HepG2 (cell line): ENCODE results near the gene RPL38. TPM values are rescaled to one million over a fixed set of nuclear protein-coding genes. Genes with fewer than 3 reads are reported as not detected.

Experiments used
- AFF4 ChIP-seq: sonication (generic); formaldehyde crosslinking; IDR thresholded peaks from 2 replicates; pipeline ENCODE4 v1.4.0; 2020; ENCODE audit warnings: missing genetic modification reagents
- ARNT2 ChIP-seq: sonication (generic); formaldehyde crosslinking; IDR thresholded peaks from 2 replicates; pipeline ENCODE4 v1.8.0; 2022; ENCODE audit warnings: mild to moderate bottlenecking, low read depth, missing genetic modification reagents, moderate library complexity
- EED ChIP-seq: sonication (generic); formaldehyde crosslinking; IDR thresholded peaks from 2 replicates; pipeline ENCODE4 v1.5.0; 2020; ENCODE audit warnings: mild to moderate bottlenecking, missing genetic modification reagents
- EHMT2 ChIP-seq: fragments of 200-600 bp; sonication (generic); IDR thresholded peaks from 2 replicates; pipeline ENCODE4 v1.7.0; 2017; ENCODE audit warnings: antibody characterized with exemption, low read depth, low read length, borderline replicate concordance
- FOSL1 ChIP-seq: sonication (generic); formaldehyde crosslinking; IDR thresholded peaks from 2 replicates; pipeline ENCODE4 v1.9.0; 2021; ENCODE audit warnings: missing genetic modification reagents, borderline replicate concordance
- FOXJ3 ChIP-seq: sonication (generic); formaldehyde crosslinking; IDR thresholded peaks from 2 replicates; pipeline ENCODE4 v1.4.0; 2020; ENCODE audit warnings: missing genetic modification reagents, mild to moderate bottlenecking, borderline replicate concordance
- KMT2A ChIP-seq: sonication (generic); formaldehyde crosslinking; IDR thresholded peaks from 2 replicates; pipeline ENCODE4 v1.4.0; 2020; ENCODE audit warnings: missing genetic modification reagents
- PPARG ChIP-seq: conservative IDR thresholded peaks from 2 replicates; pipeline ENCODE4 v1.6.1; 2016; ENCODE audit warnings: missing biosample characterization, missing genetic modification reagents
- PRDM15 ChIP-seq: sonication (generic); formaldehyde crosslinking; IDR thresholded peaks from 2 replicates; pipeline ENCODE4 v1.4.0; 2020; ENCODE audit warnings: missing genetic modification reagents
- PRMT3 ChIP-seq: sonication (generic); formaldehyde crosslinking; IDR thresholded peaks from 2 replicates; pipeline ENCODE4 v1.8.1; 2022; ENCODE audit warnings: low read depth, mild to moderate bottlenecking, moderate library complexity, missing genetic modification reagents, borderline replicate concordance
- SNAI1 ChIP-seq: sonication (generic); formaldehyde crosslinking; IDR thresholded peaks from 2 replicates; pipeline ENCODE4 v1.5.0; 2020; ENCODE audit warnings: mild to moderate bottlenecking, missing genetic modification reagents, borderline replicate concordance
- SRSF4 ChIP-seq: fragments of 200-400 bp; formaldehyde crosslinking; IDR thresholded peaks from one replicate; pipeline ENCODE4 v1.6.1; 2018; ENCODE audit warnings: mild to moderate bottlenecking, low read depth, low read length, moderate library complexity; ENCODE audit not compliant: poor library complexity, severe bottlenecking
- SUZ12 ChIP-seq: fragments of 150-350 bp; IDR thresholded peaks from 2 replicates; pipeline ENCODE4 v1.6.1; 2014; ENCODE audit warnings: low read depth, low read length
- ZFP62 ChIP-seq: sonication (generic); formaldehyde crosslinking; IDR thresholded peaks from 2 replicates; pipeline ENCODE4 v1.4.0; 2020; ENCODE audit warnings: missing genetic modification reagents
- ZNF232 ChIP-seq: sonication (generic); formaldehyde crosslinking; IDR thresholded peaks from 2 replicates; pipeline ENCODE4 v1.4.0; 2020; ENCODE audit warnings: missing genetic modification reagents, borderline replicate concordance
- ZNF562 ChIP-seq: sonication (generic); formaldehyde crosslinking; IDR thresholded peaks from 2 replicates; pipeline ENCODE4 v1.8.0; 2022; ENCODE audit warnings: missing genetic modification reagents, borderline replicate concordance
- ZNF687 ChIP-seq: sonication (generic); formaldehyde crosslinking; IDR thresholded peaks from 2 replicates; pipeline ENCODE4 v1.5.1; 2020; ENCODE audit warnings: mild to moderate bottlenecking, missing genetic modification reagents, moderate library complexity
- polyA plus RNA-seq, 8 experiments: library from polyadenylated mRNA; depleted of rRNA in 3 of 8; stranded (reverse) in 7 of 8; unstranded in 1 of 8; fragments of >200 nt; fragmentation: Illumina TruSeq in 4 of 8; extraction: Trizol in 4 of 8; gene quantifications; 2 replicates each; pipeline versions ENCODE4 v1.2.1 to v1.2.3, GENCODE V29; 2011 to 2016; ENCODE audit warnings: low read depth in 4 of 8, missing spikeins in 1 of 8, mixed read lengths in 1 of 8; ENCODE audit not compliant: insufficient read depth in 1 of 8
- total RNA-seq, 5 experiments: library from RNA; depleted of rRNA; stranded (reverse); fragments of >200 nt; fragmentation: Illumina TruSeq; extraction: Trizol; gene quantifications; 2 replicates each; pipeline ENCODE4 v1.2.3, GENCODE V29; 2016; ENCODE audit warnings: low read depth in 1 of 5

Gene RPL38
- total and polyA plus RNA-seq, 2 of the 13 experiments (the other 11 are each of a cell fraction or from before 2014, with no cell fraction given): 2,370 to 2,372 TPM

- TF ChIP-seq PRDM15 (CRISPR knock-in tag): no peak
- no peak for TF ChIP-seq SRSF4
- TF ChIP-seq PRMT3 (CRISPR knock-in tag): no peak
- peak; percentile 90 for TF ChIP-seq ZNF687 (CRISPR knock-in tag)
- peak; percentile 72 for TF ChIP-seq PPARG (CRISPR knock-in tag)
- TF ChIP-seq EED (CRISPR knock-in tag): peak; percentile 91
- TF ChIP-seq KMT2A (CRISPR knock-in tag): peak; percentile 93
- 0 out of 2 replicates have a peak, but pooled peaks have one; percentile 38 for TF ChIP-seq AFF4 (CRISPR knock-in tag)
- 0 out of 2 replicates have a peak, but pooled peaks have one; percentile 56 for TF ChIP-seq ZNF232 (CRISPR knock-in tag)
- no peak for TF ChIP-seq ZNF562
- peak; percentile 98 for TF ChIP-seq SNAI1
- peak; percentile 82 for TF ChIP-seq ARNT2
- TF ChIP-seq SUZ12: 0 out of 2 replicates have a peak, but pooled peaks have one; percentile 7
- TF ChIP-seq FOXJ3 (CRISPR knock-in tag): peak; percentile 29
- no peak for TF ChIP-seq FOSL1
- TF ChIP-seq EHMT2: no peak; the same call in 1 of the 2 replicates
- TF ChIP-seq ZFP62 (CRISPR knock-in tag): no peak
Observed at GRCh38 chr17:74203439-74204240, at the start of gene RPL38 (continued).
